NCI-H1930 (cell line): ENCODE results near the gene OPN4.

Experiments
- DNase-seq, 2 experiments: peaks; one replicate each; lab custom pipeline; 2025; lab: John Stamatoyannopoulos, UW

OPN4 gene

GRCh38 chr10:86681047-86681446 lies 26.7 kb downstream of the OPN4 start:
- DNase-seq, result no peak

GRCh38 chr10:86681722-86682386 lies 27.5 kb downstream of the OPN4 start:
- no peak for DNase-seq

- no peak for DNase-seq
These were observed 28.3 kb downstream of the OPN4 start for GRCh38 chr10:86682675-86683074.

- no peak for DNase-seq
These were observed 30.2 kb downstream of the OPN4 start for GRCh38 chr10:86684331-86685097.

- DNase-seq, result no peak
These were observed 31.1 kb downstream of the OPN4 start for GRCh38 chr10:86685416-86685815.

GRCh38 chr10:86685893-86686632 lies 31.7 kb downstream of the OPN4 start:
- DNase-seq, result no peak

GRCh38 chr10:86686972-86687371 lies 32.6 kb downstream of the OPN4 start:
- DNase-seq, result no peak

- no peak for DNase-seq
These were observed 33.4 kb downstream of the OPN4 start for GRCh38 chr10:86687750-86688149.

- DNase-seq, result peak in 1 of 2 experiments; percentile 3
These were observed 34.1 kb downstream of the OPN4 start for GRCh38 chr10:86688398-86688921.

- DNase-seq, result no peak
These were observed 34.8 kb downstream of the OPN4 start for GRCh38 chr10:86689146-86689545.

GRCh38 chr10:86690231-86690630 lies 35.9 kb downstream of the OPN4 start:
- no peak for DNase-seq

GRCh38 chr10:86690657-86691084 lies 36.3 kb downstream of the OPN4 start:
- no peak for DNase-seq

GRCh38 chr10:86691333-86692022 lies 37.1 kb downstream of the OPN4 start:
- no peak for DNase-seq

- no peak for DNase-seq
These were observed 37.7 kb downstream of the OPN4 start for GRCh38 chr10:86692023-86692514.

GRCh38 chr10:86692664-86693063 lies 38.3 kb downstream of the OPN4 start:
- no peak for DNase-seq

GRCh38 chr10:86693275-86693674 lies 38.9 kb downstream of the OPN4 start:
- DNase-seq, result no peak

GRCh38 chr10:86693721-86694369 lies 39.5 kb downstream of the OPN4 start:
- DNase-seq, result no peak

- DNase-seq, result no peak
These were observed 44.0 kb downstream of the OPN4 start for GRCh38 chr10:86698207-86698940.

- no peak for DNase-seq
These were observed 44.8 kb downstream of the OPN4 start for GRCh38 chr10:86699125-86699524.

GRCh38 chr10:86699541-86699940 lies 45.2 kb downstream of the OPN4 start:
- DNase-seq, result no peak
